GM20000 (cell line): ENCODE results near the gene CHST13.

ENCODE experiments used
- DNase-seq: peaks from one replicate; pipeline ENCODE4 v3.0.0; 2012; ENCODE audit warnings: low spot score
- TF ChIP-seq, protein P1 (sequence below): IDR thresholded peaks from 2 replicates; pipeline ENCODE4 v1.5.1; 2012; ENCODE audit warnings: mild to moderate bottlenecking, control low read depth; ENCODE audit errors: extremely low read depth, missing control alignments

Gene CHST13

GRCh38 chr3:126490619-126491018 lies 33.3 kb upstream of the CHST13 start:
- DNase-seq: no peak

GRCh38 chr3:126491221-126492013 lies 32.5 kb upstream of the CHST13 start:
- DNase-seq: no peak

More at GRCh38 chr3:126490619-126491018, 33.3 kb upstream of the CHST13 start:
- TF ChIP-seq, protein P1, sequence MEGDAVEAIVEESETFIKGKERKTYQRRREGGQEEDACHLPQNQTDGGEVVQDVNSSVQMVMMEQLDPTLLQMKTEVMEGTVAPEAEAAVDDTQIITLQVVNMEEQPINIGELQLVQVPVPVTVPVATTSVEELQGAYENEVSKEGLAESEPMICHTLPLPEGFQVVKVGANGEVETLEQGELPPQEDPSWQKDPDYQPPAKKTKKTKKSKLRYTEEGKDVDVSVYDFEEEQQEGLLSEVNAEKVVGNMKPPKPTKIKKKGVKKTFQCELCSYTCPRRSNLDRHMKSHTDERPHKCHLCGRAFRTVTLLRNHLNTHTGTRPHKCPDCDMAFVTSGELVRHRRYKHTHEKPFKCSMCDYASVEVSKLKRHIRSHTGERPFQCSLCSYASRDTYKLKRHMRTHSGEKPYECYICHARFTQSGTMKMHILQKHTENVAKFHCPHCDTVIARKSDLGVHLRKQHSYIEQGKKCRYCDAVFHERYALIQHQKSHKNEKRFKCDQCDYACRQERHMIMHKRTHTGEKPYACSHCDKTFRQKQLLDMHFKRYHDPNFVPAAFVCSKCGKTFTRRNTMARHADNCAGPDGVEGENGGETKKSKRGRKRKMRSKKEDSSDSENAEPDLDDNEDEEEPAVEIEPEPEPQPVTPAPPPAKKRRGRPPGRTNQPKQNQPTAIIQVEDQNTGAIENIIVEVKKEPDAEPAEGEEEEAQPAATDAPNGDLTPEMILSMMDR: no peak

DNA sequence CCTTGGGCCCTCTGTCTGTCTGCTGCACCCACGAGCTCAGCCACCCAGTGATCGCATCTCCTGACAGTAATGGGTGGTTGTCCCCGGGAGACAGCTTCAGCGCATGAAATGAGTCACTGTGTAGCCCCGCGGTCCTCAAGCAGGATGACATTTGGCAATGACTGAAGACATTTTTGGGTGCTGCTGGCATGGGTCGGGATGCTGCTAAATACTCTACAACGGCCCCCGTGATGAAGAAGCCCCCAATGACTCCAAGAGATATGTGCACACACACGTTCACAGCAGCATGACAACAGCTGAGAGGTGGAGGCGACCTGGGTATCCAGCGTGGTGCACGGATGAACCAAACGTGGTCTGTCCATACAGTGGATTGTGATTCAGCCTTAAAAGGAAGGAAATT lies 30.9 kb upstream of the CHST13 start:
- TF ChIP-seq, protein P1: no peak
- no peak for DNase-seq

More at GRCh38 chr3:126491221-126492013, 32.5 kb upstream of the CHST13 start:
- TF ChIP-seq, protein P1: no peak

DNA sequence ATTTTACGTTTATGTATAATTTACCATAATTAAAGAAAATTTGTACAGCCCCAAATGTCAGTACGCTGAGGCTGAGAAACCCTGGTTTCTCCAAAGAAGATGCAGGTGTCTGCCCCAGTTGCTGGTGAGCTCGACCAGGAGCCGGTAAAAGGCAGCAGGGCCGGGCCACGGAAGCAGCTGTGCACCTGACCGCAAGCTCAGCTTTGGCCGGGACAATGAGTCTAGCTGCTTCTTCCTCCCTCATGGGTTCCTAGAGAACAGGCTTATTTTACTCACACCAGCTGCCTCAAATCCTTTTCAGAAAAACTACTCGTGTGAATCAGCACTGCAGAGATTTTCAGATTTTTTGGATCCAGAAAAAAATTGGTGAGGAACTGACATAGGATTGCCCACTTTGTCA lies 30.2 kb upstream of the CHST13 start:
- DNase-seq: no peak
- TF ChIP-seq, protein P1: no peak

DNA sequence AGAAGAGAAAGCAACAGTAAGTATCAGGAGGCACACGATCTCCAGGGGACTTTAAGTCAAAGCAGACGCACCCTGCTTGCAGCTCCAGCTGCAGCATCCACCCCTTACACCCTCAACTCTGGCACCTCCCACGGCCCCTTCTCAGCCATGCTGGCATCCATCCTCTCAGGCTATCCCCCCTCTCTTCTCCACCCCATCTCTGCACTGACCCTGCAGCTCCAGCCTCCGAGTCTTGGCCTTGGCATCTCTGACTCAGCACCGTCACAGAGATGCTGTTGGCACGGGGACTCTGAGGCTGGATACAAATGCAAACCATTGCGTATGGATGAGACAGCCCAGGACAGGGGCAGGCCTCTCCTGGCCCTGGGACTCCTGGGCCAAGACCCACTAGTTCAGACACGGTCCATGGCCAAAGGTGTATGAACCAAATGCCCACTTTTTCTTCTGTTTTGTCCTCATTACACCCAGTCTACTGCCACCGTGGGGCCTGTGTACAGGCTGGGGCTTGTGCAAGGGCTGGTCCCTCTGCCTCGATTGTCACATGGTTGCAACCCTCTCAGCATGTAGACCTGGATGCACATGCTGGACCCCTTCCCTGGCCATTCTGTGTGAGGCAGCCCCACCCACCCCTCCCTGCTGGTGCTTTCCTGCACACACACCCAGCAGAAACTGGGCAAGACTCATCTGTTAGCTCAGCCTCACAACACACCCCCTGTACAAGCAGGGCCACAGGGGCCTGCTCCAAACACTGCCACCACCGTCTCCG lies 29.6 kb upstream of the CHST13 start:
- TF ChIP-seq, protein P1: no peak
- no peak for DNase-seq

GRCh38 chr3:126494970-126495230 lies 29.1 kb upstream of the CHST13 start:
- TF ChIP-seq, protein P1: no peak
- no peak for DNase-seq

DNA sequence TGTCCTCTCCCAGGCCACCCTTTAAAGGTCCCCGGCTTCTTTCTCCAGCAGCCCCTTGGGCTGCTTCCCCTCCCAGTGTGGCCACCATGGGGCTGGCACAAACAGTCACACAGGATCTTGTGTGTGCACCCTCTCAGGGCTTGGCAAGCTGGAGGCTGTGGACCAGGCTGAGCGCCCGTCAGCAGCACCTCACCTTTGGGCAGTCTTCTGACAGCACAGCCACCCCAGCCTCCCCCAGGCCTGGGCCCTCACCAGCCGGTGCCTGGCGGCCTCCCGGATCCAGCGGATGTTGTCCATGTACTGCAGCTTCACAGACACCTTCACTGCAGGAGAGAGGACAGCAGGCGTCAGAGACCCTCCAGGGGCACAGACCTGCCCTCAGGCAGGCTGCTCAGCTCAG lies 28.2 kb upstream of the CHST13 start:
- TF ChIP-seq, protein P1: no peak
- DNase-seq: no peak
